ENCODE results near the gene EIF3A. TPM values are rescaled to one million over a fixed set of nuclear protein-coding genes. Genes with fewer than 3 reads are reported as not detected.

The EIF3A gene
- total RNA-seq, 3 donors from 2014 or later: 94.5 to 124 (median 114) TPM

- ATAC-seq (no peak), DNase-seq (no peak)
- no peaks in the 10 kb centered on the region for H3K9me3 ChIP-seq
- peaks cover 7% of the 10 kb centered on the region for H3K4me1 ChIP-seq (ENCODE audit: low read depth)
- H3K4me3 ChIP-seq: no peak overlapping the region
- TF ChIP-seq CTCF (IDR thresholded peaks at IDR 0.05): no peak
- no peaks in the 10 kb centered on the region for H3K36me3 ChIP-seq (ENCODE audit: low read depth)
- intact Hi-C loops (cut with DNase I, micrococcal nuclease): no loop called here
Observed at GRCh38 chr10:119026301-119027110, 54.1 kb downstream of the EIF3A start.

- Histone ChIP-seq H3K36me3 (ENCODE audit: low read depth) (no peaks in the 10 kb centered on the region), H3K4me3 (no peak overlapping the region), H3K9me3 (no peaks in the 10 kb centered on the region), H3K4me1 (ENCODE audit: low read depth) (peaks cover 4% of the 10 kb centered on the region)
- no peak for TF ChIP-seq CTCF (IDR thresholded peaks at IDR 0.05)
- DNase-seq (no peak), ATAC-seq (no peak)
- intact Hi-C loops (cut with DNase I, micrococcal nuclease): no loop called here
Observed at GRCh38 chr10:119025776-119026175, 54.8 kb downstream of the EIF3A start.

- no peaks in the 10 kb centered on the region for H3K9me3 ChIP-seq
- intact Hi-C loops (cut with DNase I, micrococcal nuclease): no loop called here
- H3K4me3 ChIP-seq: no peak overlapping the region
- no peak for TF ChIP-seq CTCF (IDR thresholded peaks at IDR 0.05)
- ATAC-seq: no peak
- peaks cover 4% of the 10 kb centered on the region for H3K4me1 ChIP-seq (ENCODE audit: low read depth)
- H3K36me3 ChIP-seq (ENCODE audit: low read depth): no peaks in the 10 kb centered on the region
- no peak for DNase-seq
Observed at GRCh38 chr10:119025336-119025735, 55.3 kb downstream of the EIF3A start.

- ATAC-seq (no peak), DNase-seq (no peak)
- no peaks in the 10 kb centered on the region for H3K36me3 ChIP-seq (ENCODE audit: low read depth)
- peaks cover 4% of the 10 kb centered on the region for H3K4me1 ChIP-seq (ENCODE audit: low read depth)
- intact Hi-C loops (cut with DNase I, micrococcal nuclease): no loop called here
- no peak overlapping the region for H3K4me3 ChIP-seq
- no peak for TF ChIP-seq CTCF (IDR thresholded peaks at IDR 0.05)
- H3K9me3 ChIP-seq: no peaks in the 10 kb centered on the region
Observed at GRCh38 chr10:119024882-119025281, 55.7 kb downstream of the EIF3A start.

GRCh38 chr10:119023553-119023868, 57.1 kb downstream of the EIF3A start:
- intact Hi-C loops (cut with DNase I, micrococcal nuclease): no loop called here
- TF ChIP-seq CTCF (IDR thresholded peaks at IDR 0.05): no peak
- DNase-seq (no peak), ATAC-seq (no peak)
- Histone ChIP-seq H3K9me3 (no peaks in the 10 kb centered on the region), H3K4me1 (ENCODE audit: low read depth) (no peaks in the 10 kb centered on the region), H3K36me3 (ENCODE audit: low read depth) (no peaks in the 10 kb centered on the region), H3K4me3 (no peak overlapping the region)

Data from mucosa of descending colon (tissue), 3 donors.